GM23248 (cell line): ENCODE measurements around the gene TRIO. TPM values are rescaled to one million over a fixed set of nuclear protein-coding genes. Genes with fewer than 3 reads are reported as not detected.

Experiments used
- DNase-seq: peaks from one replicate; pipeline ENCODE4 v3.0.0-alpha.2; 2015
- H2AFZ ChIP-seq: fragments of 200-600 bp; sonication (generic); 2 replicates; pipeline ENCODE4 v1.6.1; 2016; ENCODE audit warnings: antibody characterized with exemption
- H3F3A ChIP-seq: fragments of 200-600 bp; sonication (generic); 2 replicates; pipeline ENCODE4 v1.6.1; 2016; ENCODE audit warnings: mild to moderate bottlenecking, antibody characterized with exemption, mixed run types; ENCODE audit not compliant: insufficient read depth
- H3K27ac ChIP-seq: fragments of 200-600 bp; sonication (generic); 2 replicates; pipeline ENCODE4 v1.5.1; 2016; ENCODE audit warnings: mild to moderate bottlenecking
- H3K27me3 ChIP-seq: fragments of 200-600 bp; sonication (generic); replicated peaks from 2 replicates; pipeline ENCODE4 v1.6.1; 2016; ENCODE audit warnings: mild to moderate bottlenecking; ENCODE audit not compliant: insufficient read depth
- H3K36me3 ChIP-seq: fragments of 200-600 bp; sonication (generic); 2 replicates; pipeline ENCODE4 v1.6.1; 2016; ENCODE audit warnings: low read depth, mild to moderate bottlenecking
- H3K4me1 ChIP-seq: fragments of 200-600 bp; sonication (generic); 2 replicates; pipeline ENCODE4 v1.6.1; 2016; ENCODE audit warnings: mild to moderate bottlenecking; ENCODE audit not compliant: insufficient read depth
- H3K4me2 ChIP-seq: fragments of 200-600 bp; sonication (generic); one replicate; pipeline ENCODE4 v1.6.1; 2016; ENCODE audit warnings: mild to moderate bottlenecking; ENCODE audit not compliant: unreplicated experiment
- H3K4me3 ChIP-seq: fragments of 200-600 bp; sonication (generic); 2 replicates; pipeline ENCODE4 v1.5.1; 2016; ENCODE audit warnings: mild to moderate bottlenecking
- H3K79me2 ChIP-seq: fragments of 200-600 bp; sonication (generic); 2 replicates; pipeline ENCODE4 v1.6.1; 2016; ENCODE audit warnings: mild to moderate bottlenecking; ENCODE audit not compliant: insufficient read depth
- H3K9ac ChIP-seq: fragments of 200-600 bp; sonication (generic); 2 replicates; pipeline ENCODE4 v1.6.1; 2016; ENCODE audit warnings: mild to moderate bottlenecking
- H3K9me2 ChIP-seq: fragments of 200-600 bp; sonication (generic); 2 replicates; pipeline ENCODE4 v1.6.1; 2016; ENCODE audit warnings: mixed run types, mild to moderate bottlenecking, moderate library complexity; ENCODE audit not compliant: insufficient read depth
- H3K9me3 ChIP-seq: fragments of 200-600 bp; sonication (generic); one replicate; pipeline ENCODE4 v1.6.1; 2017; ENCODE audit warnings: low read depth
- H4K20me1 ChIP-seq: fragments of 200-600 bp; sonication (generic); 2 replicates; pipeline ENCODE4 v1.6.0; 2016; ENCODE audit not compliant: insufficient read depth
- EZH2 ChIP-seq: fragments of 200-600 bp; sonication (generic); IDR thresholded peaks from 2 replicates; pipeline ENCODE4 v1.6.1; 2018; ENCODE audit warnings: antibody characterized with exemption, mild to moderate bottlenecking; ENCODE audit not compliant: insufficient read depth, poor library complexity, severe bottlenecking
- EZH2phosphoT487 ChIP-seq: fragments of 200-600 bp; sonication (generic); IDR thresholded peaks from 2 replicates; pipeline ENCODE4 v1.6.1; 2018; ENCODE audit warnings: antibody characterized with exemption, moderate library complexity, mild to moderate bottlenecking, low read depth; ENCODE audit not compliant: insufficient read depth
- WGBS, 2 experiments: methylation state at CpG; one replicate each; pipeline ENCODE4 v1.1.6; 2015 to 2017; ENCODE audit warnings: low lambda C conversion rate in 2 of 2, low coverage in 1 of 2; ENCODE audit errors: missing lambda C conversion rate in 2 of 2; 5-methylcytosine and 5-hydroxymethylcytosine counted together
- in situ Hi-C: fragments of 300-500 bp; cut with MboI; formaldehyde crosslinking; loops from 2 replicates; pipeline ENCODE4 v1.15.0; 2020
- polyA plus RNA-seq: library from polyadenylated mRNA; unstranded; fragments of >200 nt; fragmentation: Nextera tagmentation; extraction: Ambion mirVana; gene quantifications from 2 replicates; pipeline ENCODE4 v1.2.1, GENCODE V29; 2016
- total RNA-seq: library from RNA; depleted of rRNA; stranded (reverse); fragments of >200 nt; shearing (Covaris generic); gene quantifications from 2 replicates; pipeline ENCODE4 v1.2.3, GENCODE V29; 2014

The TRIO gene
- total and polyA plus RNA-seq, 2 experiments from 2014 or later, result 28.1 to 198 TPM

DNA sequence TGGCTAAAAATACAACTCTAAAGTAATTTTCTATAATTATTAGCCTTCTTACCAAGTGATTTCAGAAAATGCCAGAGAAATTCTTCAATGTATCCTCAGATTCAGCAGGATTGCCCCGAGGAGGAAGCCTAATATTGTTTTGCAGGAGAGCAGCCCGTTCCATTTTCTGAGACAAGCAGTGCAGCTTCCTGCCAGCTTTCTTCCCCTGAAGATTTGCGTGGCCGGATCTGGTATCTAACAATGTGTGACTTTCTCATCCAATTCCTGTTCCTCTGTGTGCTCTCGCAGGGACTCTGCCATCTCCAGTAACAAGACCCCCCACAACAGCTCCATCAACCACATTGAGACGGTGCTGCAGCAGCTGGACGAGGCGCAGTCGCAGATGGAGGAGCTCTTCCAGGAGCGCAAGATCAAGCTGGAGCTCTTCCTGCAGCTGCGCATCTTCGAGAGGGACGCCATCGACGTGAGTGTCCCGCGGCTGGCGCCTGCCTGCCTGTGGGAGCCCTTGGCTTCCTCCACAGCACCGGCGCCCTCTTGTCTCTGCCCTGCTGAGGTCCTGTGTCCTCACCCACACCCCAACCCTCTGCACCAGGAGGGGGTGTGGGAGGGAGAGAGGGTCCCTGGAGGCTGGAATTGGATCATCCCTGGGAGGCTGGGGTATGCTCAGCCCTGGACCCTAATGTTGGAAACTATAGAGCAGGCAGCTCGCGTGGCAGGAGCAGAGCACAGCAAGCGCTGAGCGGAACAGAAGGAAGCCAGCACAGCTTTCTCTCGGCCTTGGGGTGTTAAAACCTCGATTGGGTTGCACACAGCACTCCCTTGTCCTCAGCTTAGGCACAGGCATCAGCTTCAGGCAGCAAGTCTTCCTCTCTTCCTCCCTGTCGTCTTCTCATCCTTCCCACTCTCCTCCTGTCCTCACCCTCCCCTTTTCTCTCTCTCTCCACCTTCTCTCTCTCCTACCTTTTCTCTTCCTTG is 216.2 kb downstream of the TRIO start:
- Histone ChIP-seq H3F3A (peaks cover 71% of the 10 kb centered on the region), H2AFZ (no peak overlapping the region), H3K4me1 (no peaks in the 10 kb centered on the region), H3K27ac (no peak overlapping the region), H3K4me2 (no peak overlapping the region), H3K79me2 (peaks cover 99% of the 10 kb centered on the region), H3K36me3 (peaks cover 73% of the 10 kb centered on the region), H3K9ac (no peak overlapping the region), H4K20me1 (peaks cover 9% of the 10 kb centered on the region; the same call in 1 of the 2 replicates), H3K4me3 (no peak overlapping the region), H3K9me3 (no peaks in the 10 kb centered on the region), H3K9me2 (no peaks in the 10 kb centered on the region), H3K27me3 (no peaks in the 10 kb centered on the region)
- WGBS, 2 experiments, result 93 to 95% methylated on average over 25 to 27 of the region's 27 CpGs
- no peak for DNase-seq
- no peak for TF ChIP-seq EZH2phosphoT487
- no peak for TF ChIP-seq EZH2
- in situ Hi-C loops, result no loop called here

- Histone ChIP-seq H4K20me1 (no peaks in the 10 kb centered on the region), H3K4me3 (no peak overlapping the region), H3K9me3 (no peaks in the 10 kb centered on the region), H3K4me1 (no peaks in the 10 kb centered on the region), H2AFZ (no peak overlapping the region), H3K4me2 (no peak overlapping the region), H3K9me2 (no peaks in the 10 kb centered on the region), H3K79me2 (peaks cover 99% of the 10 kb centered on the region), H3F3A (peaks cover 79% of the 10 kb centered on the region), H3K27ac (0 out of 2 replicates have a peak overlapping the region, but pooled peaks have one; percentile 1), H3K9ac (no peak overlapping the region), H3K27me3 (no peaks in the 10 kb centered on the region), H3K36me3 (peaks cover 87% of the 10 kb centered on the region)
- no peak for DNase-seq
- TF ChIP-seq EZH2phosphoT487, result no peak
- 84 to 86% methylated on average over 9 of the region's 9 CpGs for WGBS, 2 experiments
- in situ Hi-C loops, result no loop called here
These were observed 219.3 kb downstream of the TRIO start for GRCh38 chr5:14362491-14362890.

DNA sequence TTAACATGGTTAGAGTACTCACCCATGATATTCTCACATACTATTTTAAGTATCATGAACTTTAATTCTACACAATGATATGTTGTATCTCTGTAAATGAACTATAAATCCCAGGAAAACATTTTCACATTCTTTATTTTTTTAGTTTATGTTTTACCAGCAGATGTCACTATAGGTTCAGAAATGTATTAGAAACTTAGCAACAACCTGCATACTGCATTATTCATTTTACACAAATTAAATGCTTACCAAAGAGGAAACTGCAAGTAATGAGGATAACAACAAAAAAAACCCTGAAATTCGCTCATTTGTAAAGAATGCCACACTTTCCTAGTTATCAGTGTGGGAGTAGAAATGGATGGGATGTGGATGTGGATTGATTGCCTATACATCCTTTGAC is 221.0 kb downstream of the TRIO start:
- no peak overlapping the region for H3K4me2 ChIP-seq
- DNase-seq, result peak; percentile 26
- WGBS, 2 experiments, result 96% methylated on average over 1 of the region's 1 CpG
- no peak overlapping the region for H3K4me3 ChIP-seq
- H3K9ac ChIP-seq, result no peak overlapping the region
- no peaks in the 10 kb centered on the region for H4K20me1 ChIP-seq
- TF ChIP-seq EZH2 (no peak), EZH2phosphoT487 (no peak)
- no peaks in the 10 kb centered on the region for H3K9me3 ChIP-seq
- peak overlapping the region; percentile 11; the same call in 1 of the 2 replicates for H3K27ac ChIP-seq
- no peaks in the 10 kb centered on the region for H3K9me2 ChIP-seq
- H3K4me1 ChIP-seq, result no peaks in the 10 kb centered on the region
- H3K36me3 ChIP-seq, result peaks cover 94% of the 10 kb centered on the region
- H2AFZ ChIP-seq, result no peak overlapping the region
- no peaks in the 10 kb centered on the region for H3K27me3 ChIP-seq
- peaks cover 88% of the 10 kb centered on the region for H3F3A ChIP-seq
- peaks cover 98% of the 10 kb centered on the region for H3K79me2 ChIP-seq
- in situ Hi-C loops, result no loop called here

DNA sequence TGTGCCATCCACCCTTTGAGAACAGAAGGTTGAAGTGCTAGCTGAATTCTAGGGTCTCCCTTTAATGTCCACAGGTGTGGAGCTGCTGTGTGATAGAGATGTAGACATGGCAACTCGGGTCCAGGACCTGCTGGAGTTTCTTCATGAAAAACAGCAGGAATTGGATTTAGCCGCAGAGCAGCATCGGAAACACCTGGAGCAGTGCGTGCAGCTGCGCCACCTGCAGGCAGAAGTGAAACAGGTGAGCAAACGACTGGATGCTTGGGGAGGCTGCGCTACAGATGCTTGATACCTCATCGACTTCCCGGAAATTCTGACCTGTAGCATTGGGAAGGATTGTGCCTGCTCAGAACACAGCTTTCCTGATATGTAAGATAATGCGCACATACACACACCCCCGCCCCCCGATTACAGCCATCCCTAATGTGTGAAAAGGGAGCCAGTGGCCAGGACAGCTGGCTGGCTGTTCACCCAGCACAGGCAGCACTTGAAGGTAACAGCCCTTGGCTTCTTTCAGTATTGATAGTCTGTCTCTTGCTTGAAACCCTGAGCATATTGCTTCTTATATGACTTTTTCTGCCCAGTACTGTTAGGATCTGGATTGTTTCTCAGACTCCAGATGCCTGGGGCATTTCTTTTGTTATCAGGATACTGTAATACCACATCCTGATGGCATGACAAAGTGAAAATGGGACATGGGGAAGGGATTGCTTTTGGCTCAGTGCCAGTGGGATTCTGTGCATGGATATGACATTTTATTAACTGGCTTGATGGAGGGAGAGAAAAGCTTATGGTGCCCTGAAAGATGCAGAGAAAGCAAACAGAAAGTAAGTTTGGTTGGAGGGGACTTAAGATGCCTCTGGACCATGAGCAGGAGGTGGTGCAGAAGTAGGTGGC is 221.7 kb downstream of the TRIO start:
- Histone ChIP-seq H3K4me2 (no peak overlapping the region), H3K4me1 (no peaks in the 10 kb centered on the region), H3K27ac (peak overlapping the region; percentile 11; the same call in 1 of the 2 replicates), H3K9me2 (no peaks in the 10 kb centered on the region), H3K36me3 (peaks cover 95% of the 10 kb centered on the region), H3K4me3 (no peak overlapping the region), H3K9ac (no peak overlapping the region), H3K9me3 (no peaks in the 10 kb centered on the region), H3K79me2 (peaks cover 98% of the 10 kb centered on the region), H3F3A (peaks cover 92% of the 10 kb centered on the region), H4K20me1 (no peaks in the 10 kb centered on the region), H3K27me3 (no peaks in the 10 kb centered on the region), H2AFZ (no peak overlapping the region)
- no peak for DNase-seq
- TF ChIP-seq EZH2phosphoT487 (no peak), EZH2 (no peak)
- WGBS, 2 experiments, result 90 to 91% methylated on average over 12 of the region's 12 CpGs
- in situ Hi-C loops, result no loop called here
